ENCODE results near the gene PWWP2B.

PWWP2B gene

DNA sequence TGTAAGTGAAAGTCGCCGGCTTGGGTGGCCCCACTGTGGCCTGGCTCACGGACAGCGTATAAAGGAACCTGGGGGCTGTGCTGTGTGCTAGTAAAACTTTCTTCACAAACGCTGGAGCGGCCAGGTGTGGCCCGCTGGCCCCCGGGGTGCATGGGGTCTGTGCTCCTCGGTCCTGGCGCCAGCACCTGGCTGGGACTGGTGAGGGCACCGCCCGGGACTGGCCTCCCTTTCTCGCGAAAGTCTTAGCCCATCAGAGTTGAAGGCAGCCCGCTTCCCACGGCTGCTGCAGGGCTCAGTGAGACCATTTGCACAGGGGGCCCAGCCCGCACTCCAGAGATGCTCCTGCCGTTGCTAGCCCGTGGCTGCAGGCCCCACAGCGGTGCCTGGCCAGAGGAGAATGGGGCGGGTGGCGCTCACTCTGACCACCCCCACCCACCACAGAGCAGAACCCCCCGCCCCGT, 5.8 kb downstream of the PWWP2B start:
- Histone ChIP-seq H3K4me1 (ENCODE audit: insufficient read depth, low read length, severe bottlenecking) (no peaks in the 10 kb centered on the region), H3K27ac (ENCODE audit: low read depth, low read length, poor library complexity, severe bottlenecking) (no peak overlapping the region), H3K27me3 (ENCODE audit: insufficient read depth, low read length) (no peaks in the 10 kb centered on the region), H4K20me1 (ENCODE audit: insufficient read depth, low read length) (no peaks in the 10 kb centered on the region), H2AFZ (ENCODE audit: low read length) (no peak overlapping the region), H3K36me3 (ENCODE audit: insufficient read depth, low read length) (no peaks in the 10 kb centered on the region), H3K4me2 (ENCODE audit: low read length) (no peak overlapping the region), H3K9me2 (ENCODE audit: low read depth, low read length) (no peaks in the 10 kb centered on the region), H3K79me2 (ENCODE audit: insufficient read depth, low read length) (no peaks in the 10 kb centered on the region), H3K9ac (ENCODE audit: low read length) (no peak overlapping the region), H3K4me3 (ENCODE audit: low read depth, low read length, poor library complexity, severe bottlenecking) (no peak overlapping the region), H3K9me3 (ENCODE audit: low read length) (no peaks in the 10 kb centered on the region), H3F3A (ENCODE audit: insufficient read depth, low read length) (no peaks in the 10 kb centered on the region)
- TF ChIP-seq, protein P1, sequence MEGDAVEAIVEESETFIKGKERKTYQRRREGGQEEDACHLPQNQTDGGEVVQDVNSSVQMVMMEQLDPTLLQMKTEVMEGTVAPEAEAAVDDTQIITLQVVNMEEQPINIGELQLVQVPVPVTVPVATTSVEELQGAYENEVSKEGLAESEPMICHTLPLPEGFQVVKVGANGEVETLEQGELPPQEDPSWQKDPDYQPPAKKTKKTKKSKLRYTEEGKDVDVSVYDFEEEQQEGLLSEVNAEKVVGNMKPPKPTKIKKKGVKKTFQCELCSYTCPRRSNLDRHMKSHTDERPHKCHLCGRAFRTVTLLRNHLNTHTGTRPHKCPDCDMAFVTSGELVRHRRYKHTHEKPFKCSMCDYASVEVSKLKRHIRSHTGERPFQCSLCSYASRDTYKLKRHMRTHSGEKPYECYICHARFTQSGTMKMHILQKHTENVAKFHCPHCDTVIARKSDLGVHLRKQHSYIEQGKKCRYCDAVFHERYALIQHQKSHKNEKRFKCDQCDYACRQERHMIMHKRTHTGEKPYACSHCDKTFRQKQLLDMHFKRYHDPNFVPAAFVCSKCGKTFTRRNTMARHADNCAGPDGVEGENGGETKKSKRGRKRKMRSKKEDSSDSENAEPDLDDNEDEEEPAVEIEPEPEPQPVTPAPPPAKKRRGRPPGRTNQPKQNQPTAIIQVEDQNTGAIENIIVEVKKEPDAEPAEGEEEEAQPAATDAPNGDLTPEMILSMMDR (IDR thresholded peaks at IDR 0.05; ENCODE audit: low read length): no peak
- TF ChIP-seq EZH2 (IDR thresholded peaks at IDR 0.05; ENCODE audit: borderline replicate concordance, low read length): no peak

DNA sequence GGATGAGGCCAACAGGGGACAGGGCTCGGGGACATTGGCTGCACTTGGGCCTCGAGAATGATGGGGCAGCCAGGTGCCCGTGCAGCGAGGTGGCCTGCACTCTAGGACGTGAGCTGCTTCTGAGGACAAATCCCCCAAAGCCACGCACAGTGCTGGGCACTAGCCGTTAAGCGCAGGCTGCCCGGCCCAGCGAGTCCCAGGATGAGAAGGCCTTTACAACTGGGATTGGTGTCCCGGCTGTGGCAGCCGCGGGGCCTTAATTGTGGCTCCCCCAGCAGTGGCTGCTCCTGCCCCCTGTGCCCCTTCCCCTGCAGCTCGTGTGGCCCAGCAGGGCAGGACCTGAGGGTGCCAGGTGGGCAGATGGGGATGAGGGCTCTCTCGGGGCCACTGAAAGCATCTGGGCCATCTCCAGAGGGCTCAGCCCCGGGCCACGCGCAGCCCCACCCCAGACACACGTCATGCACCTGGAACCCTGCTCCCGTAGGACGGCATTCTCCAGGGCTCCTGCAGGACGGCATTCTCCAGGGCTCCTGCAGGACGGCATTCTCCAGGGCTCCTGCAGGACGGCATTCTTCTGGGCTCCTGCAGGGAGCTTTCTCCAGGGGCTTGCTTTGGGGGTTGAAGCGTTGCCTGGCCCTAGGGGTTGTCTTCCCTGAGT, 6.6 kb downstream of the PWWP2B start:
- TF ChIP-seq, protein P1 (IDR thresholded peaks at IDR 0.05; ENCODE audit: low read length): no peak
- no peak for TF ChIP-seq EZH2 (IDR thresholded peaks at IDR 0.05; ENCODE audit: borderline replicate concordance, low read length)
- Histone ChIP-seq H4K20me1 (ENCODE audit: insufficient read depth, low read length) (no peaks in the 10 kb centered on the region), H3K79me2 (ENCODE audit: insufficient read depth, low read length) (no peaks in the 10 kb centered on the region), H3K4me2 (ENCODE audit: low read length) (no peak overlapping the region), H3K27ac (ENCODE audit: low read depth, low read length, poor library complexity, severe bottlenecking) (no peak overlapping the region), H3K4me1 (ENCODE audit: insufficient read depth, low read length, severe bottlenecking) (no peaks in the 10 kb centered on the region), H2AFZ (ENCODE audit: low read length) (no peak overlapping the region), H3F3A (ENCODE audit: insufficient read depth, low read length) (no peaks in the 10 kb centered on the region), H3K4me3 (ENCODE audit: low read depth, low read length, poor library complexity, severe bottlenecking) (no peak overlapping the region), H3K27me3 (ENCODE audit: insufficient read depth, low read length) (no peaks in the 10 kb centered on the region), H3K9me3 (ENCODE audit: low read length) (no peaks in the 10 kb centered on the region), H3K9ac (ENCODE audit: low read length) (no peak overlapping the region), H3K9me2 (ENCODE audit: low read depth, low read length) (no peaks in the 10 kb centered on the region), H3K36me3 (ENCODE audit: insufficient read depth, low read length) (no peaks in the 10 kb centered on the region)

DNA sequence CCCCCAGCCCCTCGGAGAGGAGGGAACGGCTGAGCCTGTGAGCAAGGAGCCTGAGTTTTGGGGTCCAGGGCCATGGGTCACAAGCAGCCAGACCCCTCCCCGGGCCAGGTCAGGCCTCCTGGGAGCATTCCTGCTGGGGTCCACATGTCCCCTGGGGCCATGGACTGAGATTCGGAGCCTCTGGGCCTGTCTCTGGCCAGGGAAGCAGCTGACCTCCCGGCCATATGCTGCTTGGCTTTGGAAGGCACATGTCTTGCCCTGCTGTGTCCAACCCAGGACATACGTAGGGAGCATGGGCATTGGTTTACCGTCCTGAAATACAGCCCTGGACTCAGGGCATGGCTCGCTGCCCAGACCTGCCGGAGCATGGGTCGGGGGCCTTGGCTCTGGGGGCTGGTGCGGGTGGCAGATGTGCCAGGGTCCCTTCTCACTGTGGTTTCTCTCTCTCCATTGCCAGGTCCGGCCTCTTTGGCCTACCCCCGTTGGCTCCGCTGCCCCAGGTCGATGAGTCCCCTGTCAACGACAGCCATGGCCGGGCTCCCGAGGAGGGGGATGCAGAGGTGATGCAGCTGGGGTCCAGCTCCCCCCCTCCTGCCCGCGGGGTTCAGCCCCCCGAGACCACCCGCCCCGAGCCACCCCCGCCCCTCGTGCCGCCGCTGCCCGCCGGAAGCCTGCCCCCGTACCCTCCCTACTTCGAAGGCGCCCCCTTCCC, 7.3 kb downstream of the PWWP2B start:
- TF ChIP-seq, protein P1 (IDR thresholded peaks at IDR 0.05; ENCODE audit: low read length): no peak
- TF ChIP-seq EZH2 (IDR thresholded peaks at IDR 0.05; ENCODE audit: borderline replicate concordance, low read length): no peak
- H3K79me2 ChIP-seq (ENCODE audit: insufficient read depth, low read length): no peaks in the 10 kb centered on the region
- no peaks in the 10 kb centered on the region for H3K36me3 ChIP-seq (ENCODE audit: insufficient read depth, low read length)
- no peaks in the 10 kb centered on the region for H3F3A ChIP-seq (ENCODE audit: insufficient read depth, low read length)
- no peaks in the 10 kb centered on the region for H3K4me1 ChIP-seq (ENCODE audit: insufficient read depth, low read length, severe bottlenecking)
- H2AFZ ChIP-seq (ENCODE audit: low read length): no peak overlapping the region
- no peaks in the 10 kb centered on the region for H3K27me3 ChIP-seq (ENCODE audit: insufficient read depth, low read length)
- no peak overlapping the region for H3K4me2 ChIP-seq (ENCODE audit: low read length)
- no peaks in the 10 kb centered on the region for H3K9me3 ChIP-seq (ENCODE audit: low read length)
- H3K9ac ChIP-seq (ENCODE audit: low read length): no peak overlapping the region
- H3K27ac ChIP-seq (ENCODE audit: low read depth, low read length, poor library complexity, severe bottlenecking): no peak overlapping the region
- no peaks in the 10 kb centered on the region for H3K9me2 ChIP-seq (ENCODE audit: low read depth, low read length)
- no peaks in the 10 kb centered on the region for H4K20me1 ChIP-seq (ENCODE audit: insufficient read depth, low read length)
- no peak overlapping the region for H3K4me3 ChIP-seq (ENCODE audit: low read depth, low read length, poor library complexity, severe bottlenecking)

Data from OCI-LY1 (cell line).